ENCODE data around the gene ARHGAP32.
"Not testable (repeated sequence)": the region's sequence is repeated elsewhere in the genome, so short reads cannot be mapped to it uniquely, and the experiment has no call there.

ARHGAP32 gene

DNA sequence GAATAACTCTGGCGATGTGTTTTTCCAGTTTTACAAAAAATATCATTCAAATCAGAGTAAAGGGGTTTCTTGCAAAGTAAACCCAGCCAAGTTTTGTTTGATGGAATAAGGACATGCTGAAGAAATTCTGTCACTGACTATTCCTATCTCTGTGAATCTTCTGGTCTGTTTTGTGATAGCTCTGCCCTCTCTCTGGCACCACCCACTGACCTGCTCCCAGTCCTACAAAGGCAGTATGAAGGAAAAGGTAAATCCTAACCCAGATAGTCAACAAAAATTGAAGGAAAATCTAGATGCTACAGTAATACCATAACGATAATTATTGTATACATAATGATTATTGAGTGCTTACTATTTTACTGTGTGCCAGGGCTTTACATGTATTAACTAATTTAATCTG is 173.1 kb downstream of the ARHGAP32 start:
- no peak for FAIRE-seq

DNA sequence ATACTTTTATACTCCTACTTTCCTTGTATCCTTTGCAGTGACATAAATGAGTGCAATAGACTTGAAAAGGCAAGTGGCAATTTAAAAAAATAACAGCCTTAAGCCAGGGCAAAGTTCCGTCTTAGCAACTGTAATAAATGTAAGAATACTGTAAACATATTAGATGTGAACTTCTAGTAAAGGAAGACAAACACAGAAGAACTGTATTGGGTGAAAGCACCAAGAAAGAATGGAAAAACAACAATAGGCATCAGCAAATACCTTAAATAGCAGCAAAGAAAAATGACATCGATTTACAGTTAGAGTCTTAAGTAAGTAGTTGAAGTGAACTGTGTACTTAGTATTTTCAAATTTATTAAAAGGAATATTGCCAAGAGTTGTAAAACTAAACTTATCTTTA is 174.0 kb downstream of the ARHGAP32 start:
- FAIRE-seq, result no peak

DNA sequence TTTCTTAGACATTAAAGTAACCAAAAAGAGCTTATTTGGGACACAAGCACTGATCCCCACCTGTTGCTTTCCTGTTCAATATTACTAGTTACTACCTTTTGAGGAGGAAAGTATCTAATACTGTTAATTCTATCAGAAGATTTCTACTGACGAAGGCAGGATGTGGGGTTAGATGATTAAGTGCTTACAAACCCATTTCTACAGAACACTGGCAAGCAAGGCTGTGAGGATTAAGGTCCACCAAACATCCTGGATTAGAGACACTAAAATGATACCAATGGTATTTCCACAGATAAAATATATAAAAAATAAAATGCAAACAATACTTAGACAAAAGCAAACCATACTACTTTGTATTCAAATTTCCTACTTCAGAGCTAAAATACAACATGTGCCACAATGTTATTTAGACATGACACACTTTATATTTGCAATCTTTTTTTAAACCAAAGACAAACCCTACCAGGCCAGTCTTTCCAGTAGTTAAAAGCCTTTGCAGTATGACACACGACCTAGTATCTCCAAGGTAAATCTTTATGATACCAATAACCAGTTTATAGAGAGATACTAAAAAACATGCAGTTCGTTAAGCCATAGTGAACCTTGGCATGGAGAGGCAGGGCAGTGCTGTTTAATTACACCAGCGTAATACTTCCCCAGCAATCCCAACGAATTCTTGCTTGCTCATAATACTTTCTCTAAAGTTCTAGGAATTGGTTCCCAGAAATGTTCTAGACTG is 178.2 kb downstream of the ARHGAP32 start:
- FAIRE-seq, result no peak

DNA sequence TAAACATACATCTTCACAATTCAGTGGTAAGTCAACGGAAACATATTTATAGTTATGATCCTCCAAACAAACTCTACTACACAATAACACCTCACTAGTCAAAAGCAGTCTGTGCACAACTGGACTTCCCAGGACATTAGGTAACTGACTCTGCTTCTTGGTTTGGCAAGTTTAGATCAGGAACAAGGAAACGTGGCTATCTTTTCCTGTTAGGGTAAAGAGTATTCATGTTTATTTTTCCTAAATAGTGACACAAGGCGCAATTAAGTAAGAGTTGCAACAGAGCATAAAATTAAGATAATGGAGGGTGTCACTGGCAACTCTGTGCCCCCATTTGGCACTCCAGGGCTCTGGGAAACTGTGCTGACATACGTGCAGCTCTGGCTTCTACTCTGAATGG is 179.2 kb downstream of the ARHGAP32 start:
- no peak for FAIRE-seq

DNA sequence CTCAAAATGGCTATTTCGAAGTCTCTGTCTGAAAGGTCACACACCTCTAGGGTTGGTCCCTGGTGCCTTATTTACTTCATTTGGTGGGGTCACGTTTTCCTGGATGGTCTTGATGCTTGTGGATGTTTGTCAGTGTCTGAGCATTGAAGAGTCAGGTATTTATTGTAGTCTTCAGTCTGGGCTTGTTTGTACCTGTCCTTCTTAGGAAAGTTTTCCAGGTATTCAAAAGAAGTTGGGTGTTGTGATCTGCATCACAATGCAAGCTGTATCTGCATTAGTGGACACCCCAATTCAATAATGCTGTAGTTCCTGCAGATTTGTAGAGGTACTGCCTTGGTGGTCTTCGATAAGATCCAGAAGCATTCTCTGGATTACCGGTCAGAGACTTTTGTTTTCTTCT is 186.0 kb downstream of the ARHGAP32 start:
- FAIRE-seq, result no peak

DNA sequence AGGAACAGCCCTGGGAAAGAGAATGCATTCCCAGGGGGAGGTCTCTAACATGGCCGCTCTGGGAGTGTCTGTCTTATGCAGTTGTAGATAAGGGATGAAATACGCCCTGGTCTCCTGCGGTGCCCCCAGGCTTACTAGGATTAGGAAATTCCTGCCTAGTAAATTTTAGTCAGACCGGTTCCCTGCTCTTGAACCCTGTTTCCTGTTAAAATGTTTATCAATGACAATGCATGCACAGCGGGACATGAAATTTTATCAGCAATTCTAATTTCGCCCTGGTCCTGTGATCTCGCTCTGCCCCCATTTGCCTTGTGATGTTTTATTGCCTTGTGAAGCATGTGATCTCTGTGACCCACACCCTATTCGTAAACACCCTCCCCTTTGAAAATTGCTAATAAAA is 193.0 kb downstream of the ARHGAP32 start:
- not testable (repeated sequence) for FAIRE-seq

DNA sequence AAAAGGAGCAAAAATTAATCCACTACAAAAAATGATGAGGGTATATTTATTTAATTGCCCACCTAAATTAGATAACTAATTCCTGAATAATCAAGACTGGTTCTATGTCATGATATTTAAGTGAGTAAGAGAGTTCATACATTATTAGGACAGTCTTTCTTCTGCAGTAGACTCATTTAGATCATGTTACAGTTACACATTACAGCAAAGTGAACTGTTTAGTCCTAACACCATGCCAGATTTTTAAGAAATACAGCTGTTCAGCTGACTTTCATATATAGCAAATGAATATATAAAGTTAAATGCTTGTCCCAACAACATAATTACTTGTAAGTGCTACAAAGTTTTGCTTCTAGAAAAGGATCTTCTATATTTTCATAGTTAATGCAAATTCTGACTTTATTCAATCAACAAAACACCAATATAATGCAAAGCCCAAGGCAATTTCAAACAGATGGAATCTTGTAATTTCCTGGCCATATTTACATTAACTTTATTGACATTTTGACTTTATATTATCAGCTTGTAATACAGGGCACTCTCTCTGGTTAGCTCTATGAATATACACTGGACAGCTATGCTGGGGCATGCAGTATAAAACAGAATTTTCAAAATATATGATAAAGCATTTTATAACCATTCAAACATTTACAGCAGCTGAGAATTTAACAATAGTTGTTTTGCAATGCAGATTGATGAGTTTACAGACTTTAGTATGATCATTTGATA is 203.7 kb downstream of the ARHGAP32 start:
- FAIRE-seq, result no peak

DNA sequence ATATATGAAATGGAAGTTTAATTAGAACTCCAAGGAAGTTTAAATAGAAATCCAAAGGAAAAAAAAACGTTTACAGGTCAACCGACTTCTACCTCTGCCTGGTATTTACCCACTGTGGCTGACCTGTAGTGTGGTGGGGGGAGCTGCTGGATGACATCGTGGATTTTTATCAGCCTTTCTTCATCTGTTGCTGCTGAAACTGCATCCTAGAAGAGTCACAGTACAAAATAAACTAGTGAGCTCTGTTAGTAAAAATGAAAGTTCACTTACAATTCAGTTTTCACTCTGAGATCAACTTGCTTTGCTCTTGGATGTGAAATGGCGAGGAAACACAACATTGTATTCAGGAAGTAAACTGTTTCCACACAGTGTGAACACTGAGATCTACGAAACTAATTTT is 206.2 kb downstream of the ARHGAP32 start:
- no peak for FAIRE-seq

DNA sequence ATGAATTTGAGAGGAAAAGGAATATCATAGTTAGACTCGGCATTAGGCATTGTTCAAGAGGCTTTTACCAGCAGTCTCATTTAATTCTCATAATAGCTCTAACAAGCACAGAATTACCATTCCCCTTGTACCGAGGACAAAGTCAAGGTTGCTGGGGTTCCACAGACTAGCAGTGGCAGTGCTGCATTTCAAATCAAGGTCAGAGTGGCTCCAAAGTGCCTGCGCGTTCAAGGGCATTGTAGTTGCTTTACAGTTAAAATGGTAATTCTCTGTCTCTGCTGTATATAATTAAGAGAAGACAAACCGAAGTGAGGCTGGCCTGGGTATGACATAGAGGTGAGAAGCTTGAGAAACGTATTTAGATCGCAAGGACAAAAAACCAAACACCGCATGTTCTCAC is 209.1 kb downstream of the ARHGAP32 start:
- no peak for FAIRE-seq

DNA sequence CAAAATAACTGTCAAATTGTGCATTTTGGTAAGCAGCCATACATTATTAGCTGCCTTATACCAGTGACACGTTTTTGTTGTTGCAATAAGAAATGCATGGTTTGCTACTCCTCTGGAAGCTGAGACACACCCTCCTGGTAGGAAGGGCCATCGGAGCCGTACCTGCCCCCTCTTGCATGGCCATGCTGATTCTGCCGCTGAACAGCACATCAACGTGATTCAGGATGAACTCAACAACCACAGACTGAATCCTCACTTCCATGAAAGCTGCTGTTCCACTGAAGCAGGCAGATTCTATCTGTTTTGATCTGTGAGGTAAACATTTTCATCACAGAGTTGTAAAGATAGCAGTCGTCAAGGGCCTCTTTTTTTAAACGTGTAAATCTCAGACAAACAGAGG is 210.9 kb downstream of the ARHGAP32 start:
- no peak for FAIRE-seq

DNA sequence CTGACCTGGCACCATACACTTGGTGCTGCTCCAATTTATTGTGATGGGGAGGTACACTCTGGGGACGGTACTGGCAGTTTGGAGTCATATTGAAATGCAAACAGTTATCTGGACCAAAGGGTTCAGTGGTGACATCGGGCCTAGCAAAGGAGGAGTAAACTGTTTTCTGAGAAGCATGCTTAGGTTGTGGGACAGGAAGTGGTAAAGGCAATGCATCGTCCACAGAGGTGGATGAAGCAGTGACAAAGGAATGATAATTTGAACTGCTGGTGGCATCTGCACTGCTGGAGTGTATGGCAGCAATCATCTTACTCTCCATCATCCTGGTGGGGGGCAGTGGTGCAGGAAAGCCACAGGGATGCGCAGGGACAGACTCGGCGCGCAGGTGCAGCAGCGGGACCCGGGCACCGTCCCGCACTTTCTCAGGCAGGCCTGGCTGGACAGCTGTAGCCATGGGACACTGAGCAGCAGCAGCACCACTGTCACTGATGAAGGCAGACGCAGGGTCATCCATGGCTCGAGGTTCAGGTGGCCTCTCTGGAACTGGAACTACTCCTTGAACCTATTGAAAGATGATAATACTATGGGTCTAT is 221.4 kb downstream of the ARHGAP32 start:
- FAIRE-seq, result no peak

DNA sequence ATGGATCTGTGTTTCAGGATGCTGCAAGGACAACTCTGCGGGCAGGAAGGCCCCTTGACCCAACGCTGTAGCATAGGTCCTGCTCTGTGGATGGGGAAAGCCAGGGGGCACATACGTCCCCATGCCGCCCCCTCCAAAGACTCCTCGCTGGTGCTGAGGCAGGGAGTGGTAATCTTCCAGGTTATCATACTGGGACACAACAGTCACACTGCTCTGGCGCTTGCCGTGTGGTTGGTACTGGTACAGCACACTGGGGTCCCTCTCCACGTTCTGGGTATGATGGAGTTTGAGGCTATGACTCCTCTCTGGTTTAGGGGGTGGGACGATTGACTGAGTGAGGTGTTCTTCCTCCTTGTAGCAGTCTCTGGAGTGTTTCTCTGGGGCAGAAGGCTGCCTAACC is 223.2 kb downstream of the ARHGAP32 start:
- FAIRE-seq, result no peak

DNA sequence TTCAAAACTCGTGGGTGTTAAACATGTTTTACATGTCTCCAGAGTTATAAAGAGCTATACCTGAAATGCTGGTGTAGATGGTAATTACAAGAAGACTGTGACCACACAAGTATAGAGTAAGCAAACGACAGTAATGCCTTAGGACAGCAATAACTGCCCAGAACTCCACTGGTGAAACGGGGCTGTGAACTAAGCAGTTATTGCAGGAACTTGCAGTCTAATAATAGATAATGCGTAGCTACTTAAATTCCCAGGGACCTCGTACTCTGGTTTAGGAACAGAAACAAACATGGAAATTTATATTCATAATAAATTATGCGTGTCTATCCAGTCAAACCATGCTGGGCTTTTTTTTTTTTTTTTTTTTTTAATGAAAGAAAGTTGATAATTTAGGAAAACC is 224.5 kb downstream of the ARHGAP32 start:
- FAIRE-seq, result no peak

DNA sequence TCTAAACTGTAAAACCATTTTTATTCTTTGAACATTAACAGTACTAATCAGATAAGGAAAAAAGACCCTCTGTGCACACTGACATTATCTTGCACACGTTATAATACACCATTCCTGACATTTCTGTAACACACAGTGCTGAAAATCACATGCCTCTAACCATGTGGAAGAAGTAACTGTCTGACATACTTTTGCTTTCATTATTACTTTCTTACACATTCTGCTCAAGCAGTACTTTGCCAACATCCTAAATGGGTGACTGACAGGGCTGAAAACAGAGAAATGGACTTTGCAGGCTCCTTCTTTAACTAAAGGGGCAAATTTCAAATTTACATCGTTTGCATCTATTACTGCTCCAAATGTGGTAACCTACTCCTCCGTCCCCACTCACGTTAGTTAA is 226.6 kb downstream of the ARHGAP32 start:
- FAIRE-seq, result no peak

DNA sequence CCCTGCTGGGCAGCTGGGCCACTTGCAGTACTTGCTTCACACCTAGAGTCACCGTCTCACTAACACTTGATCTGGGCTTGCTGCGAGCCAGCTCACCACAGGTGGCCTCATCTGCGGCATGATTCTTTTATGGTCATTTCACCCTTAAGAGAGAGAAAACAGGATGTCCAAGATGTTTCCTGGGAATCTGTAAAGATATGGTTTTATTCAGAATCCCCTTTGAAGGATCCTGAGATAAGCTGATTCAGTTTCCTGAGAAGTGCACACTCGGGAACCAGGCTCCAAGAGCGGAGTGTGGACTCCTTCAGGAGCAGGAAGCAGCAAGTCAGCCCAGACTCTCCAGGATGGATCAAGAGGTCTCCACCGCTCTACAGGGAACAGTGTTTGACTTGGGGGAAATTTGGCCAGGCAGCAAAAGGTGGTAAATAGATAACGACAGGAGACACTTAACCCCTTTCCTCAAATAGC is 227.6 kb downstream of the ARHGAP32 start:
- FAIRE-seq, result no peak

DNA sequence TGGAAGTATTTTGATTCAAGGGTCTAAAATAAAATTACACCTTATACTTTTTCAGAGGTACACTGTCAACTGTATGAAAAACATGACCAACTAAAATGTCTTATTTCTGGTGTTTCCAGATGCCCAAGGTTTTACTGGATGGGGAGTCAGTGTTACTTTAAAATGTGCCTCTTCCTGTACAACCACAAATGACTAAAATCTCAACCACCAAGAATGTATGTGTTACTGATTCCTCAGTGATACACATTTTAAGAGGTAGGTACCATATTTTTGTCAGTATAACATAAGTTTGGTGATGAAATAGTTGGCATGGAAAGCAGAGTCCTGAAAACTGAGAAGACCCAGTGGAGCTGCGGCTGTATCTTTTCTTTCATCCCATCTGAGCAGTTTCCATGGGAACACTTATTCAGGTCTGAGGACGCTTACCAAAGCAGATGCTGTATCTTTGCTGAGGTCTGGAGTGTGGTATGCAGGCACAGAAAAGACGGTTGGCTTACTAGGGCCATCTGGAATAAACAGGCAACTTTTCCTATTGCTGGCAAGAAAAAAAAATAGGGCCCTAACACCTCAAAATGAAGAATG is 228.3 kb downstream of the ARHGAP32 start:
- no peak for FAIRE-seq

DNA sequence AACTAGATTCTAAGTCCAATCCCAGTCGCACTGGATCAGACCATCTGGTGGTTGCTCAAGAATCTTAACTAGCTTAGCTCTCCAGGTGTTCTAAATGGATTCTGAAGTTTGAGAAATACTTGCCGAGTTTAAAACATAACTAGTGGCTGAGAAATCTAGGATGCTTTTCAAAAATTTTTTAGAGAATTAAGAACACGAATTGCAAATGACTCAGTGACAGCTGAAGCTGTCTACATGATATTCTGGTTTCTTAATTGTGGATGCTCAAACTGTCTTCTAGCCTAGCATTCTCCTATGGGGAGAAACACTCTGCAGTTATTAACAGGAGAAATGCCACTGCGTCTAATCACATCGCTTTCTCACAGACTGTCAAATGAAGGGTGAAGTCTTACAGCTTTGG is 229.2 kb downstream of the ARHGAP32 start:
- no peak for FAIRE-seq

DNA sequence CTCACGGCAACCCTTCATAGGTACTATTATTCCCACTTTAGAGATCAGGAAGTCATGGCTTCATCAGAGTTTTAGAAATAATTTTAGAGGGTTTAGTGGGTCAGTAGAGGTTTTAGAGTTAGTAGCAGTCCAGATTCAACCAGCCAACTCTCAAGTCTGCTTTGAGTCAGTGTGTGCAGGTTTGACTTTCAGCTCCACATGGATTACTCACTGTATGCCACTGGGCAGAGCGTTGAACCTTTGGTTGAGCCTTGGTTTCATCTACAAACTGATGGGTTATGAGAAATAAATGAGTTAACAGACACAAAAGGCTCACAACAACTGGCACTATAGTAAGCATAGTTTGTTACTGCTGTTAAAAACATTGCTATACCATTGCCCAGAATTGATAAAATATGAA is 230.5 kb downstream of the ARHGAP32 start:
- FAIRE-seq, result no peak

DNA sequence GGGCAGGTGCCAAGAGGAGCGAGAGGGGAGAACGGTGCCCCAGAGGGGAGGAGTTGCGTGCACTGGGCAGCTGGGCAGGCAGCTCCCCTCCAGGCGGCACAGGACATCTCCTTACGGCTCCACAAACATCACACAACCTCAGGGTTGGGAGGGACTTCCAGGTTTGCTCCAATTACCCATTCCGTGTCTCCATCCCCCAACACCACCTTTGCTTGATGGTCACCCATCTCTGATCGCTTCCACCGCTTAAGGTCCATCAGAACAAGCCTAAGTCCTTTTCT is 235.0 kb downstream of the ARHGAP32 start:
- no peak for FAIRE-seq

DNA sequence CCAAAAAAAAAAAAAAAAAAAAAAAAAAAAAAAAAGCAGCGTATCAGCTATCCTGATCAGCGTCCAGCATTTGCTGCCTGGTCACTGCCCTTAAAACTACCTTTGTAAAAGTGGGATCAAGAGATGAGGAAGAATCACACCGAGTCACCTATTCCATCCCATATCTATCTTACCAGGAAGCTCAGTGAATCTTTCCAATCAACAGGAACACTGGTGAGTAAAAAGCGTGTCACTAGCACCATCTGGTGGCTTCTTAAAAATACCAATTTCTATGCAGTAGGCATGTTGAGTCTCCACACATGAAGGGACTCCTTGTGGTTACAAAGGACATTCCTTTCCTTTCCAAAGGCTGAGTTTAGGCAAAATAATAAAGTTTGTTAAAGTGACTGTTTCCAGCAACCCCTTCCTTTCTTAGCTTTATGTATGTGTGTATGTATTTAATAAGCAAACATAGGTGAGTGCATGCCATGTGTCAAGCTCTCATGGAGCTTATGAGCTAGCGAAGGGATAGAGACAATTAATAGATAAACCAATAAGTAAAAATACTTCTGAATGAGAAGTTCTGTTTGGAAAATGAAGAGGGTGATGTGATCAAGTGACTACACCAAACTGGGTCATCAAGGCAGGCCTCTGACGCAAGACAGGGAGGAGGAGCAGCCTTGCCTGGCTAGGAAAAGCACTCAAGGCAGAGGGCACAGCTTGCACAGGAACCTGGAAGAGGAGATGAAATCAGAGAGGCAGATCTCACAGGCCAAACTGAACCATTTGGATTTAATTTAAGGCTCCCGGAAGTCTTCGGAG is 235.5 kb downstream of the ARHGAP32 start:
- peak; percentile 60 for FAIRE-seq

DNA sequence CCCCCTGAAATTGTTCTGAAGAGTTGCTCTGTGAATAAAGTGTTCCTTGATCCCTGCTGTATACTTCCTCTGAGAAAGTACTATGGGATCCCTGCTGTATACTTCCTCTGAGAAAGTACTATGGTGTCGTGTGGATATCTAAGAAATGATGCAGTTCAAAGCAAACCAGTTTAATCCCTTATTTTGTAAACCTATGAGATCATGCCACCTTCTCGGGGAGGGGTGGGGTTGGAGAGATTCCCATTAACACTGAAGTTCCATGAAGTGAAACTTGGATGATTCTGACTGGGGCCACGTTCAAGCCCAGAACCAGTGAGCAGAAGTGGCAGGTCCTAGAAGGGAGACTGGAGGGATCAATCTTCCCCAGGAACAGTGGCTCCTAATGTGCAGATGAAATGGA is 236.5 kb downstream of the ARHGAP32 start:
- FAIRE-seq, result no peak

DNA sequence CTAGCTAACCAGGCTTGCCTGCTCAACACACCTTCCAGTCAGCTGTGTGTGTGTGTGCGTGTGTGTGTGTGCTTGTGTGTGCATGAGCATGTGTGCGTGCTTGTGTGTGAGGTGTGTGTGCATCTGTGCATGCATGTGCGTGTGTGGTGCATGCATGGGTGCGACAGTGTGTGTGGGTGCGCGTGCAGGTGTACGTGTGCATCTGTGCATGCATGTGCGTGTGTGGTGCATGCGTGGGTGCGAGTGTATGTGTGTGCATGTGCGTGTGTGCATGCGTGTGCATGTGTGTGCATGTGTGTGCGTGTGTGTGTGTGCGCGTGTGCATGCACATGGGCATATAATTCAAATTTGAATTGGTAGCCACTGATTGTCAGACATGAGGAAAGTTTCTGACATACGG is 239.0 kb downstream of the ARHGAP32 start:
- FAIRE-seq, result no peak

DNA sequence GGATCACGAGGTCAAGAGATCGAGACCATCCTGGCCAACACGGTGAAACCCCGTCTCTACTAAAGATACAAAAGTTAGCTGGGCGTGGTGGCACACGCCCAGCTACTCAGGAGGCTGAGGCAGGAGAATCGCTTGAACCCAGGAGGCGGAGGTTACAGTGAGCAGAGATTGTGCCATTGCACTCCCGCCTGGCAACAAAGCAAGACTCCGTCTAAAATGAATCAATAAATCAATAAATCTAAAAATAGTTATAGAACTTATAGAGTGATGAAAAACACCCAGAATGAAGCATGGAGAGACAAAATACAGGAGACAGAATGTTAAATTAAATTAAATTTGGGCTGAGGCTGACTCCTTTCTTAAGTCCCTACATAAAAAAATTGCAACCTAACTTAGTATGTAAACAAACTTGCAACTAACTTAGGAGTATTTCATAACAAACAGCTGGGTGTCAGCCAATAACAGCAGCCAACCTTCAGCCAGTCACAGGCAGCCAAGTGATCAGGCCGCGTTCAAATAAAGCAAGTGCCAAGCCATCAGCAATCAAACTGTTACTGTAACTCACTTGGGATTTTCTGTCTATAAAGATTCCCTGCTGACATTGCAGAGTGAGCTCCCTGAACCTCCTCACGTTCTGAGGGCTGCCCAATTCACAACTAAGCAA is 242.2 kb downstream of the ARHGAP32 start:
- no peak for FAIRE-seq

Measured in G401.6 (cell line).